Right hindlimb (tissue), 1 donor: ENCODE data around the gene DPAGT1.
A peak's percentile ranks its signal among the peaks of the same experiment; 100 is the strongest.

Experiments used
- DNase-seq: peaks from one replicate; pipeline ENCODE4 v3.0.0-alpha.2; 2018

DPAGT1 gene

GRCh38 chr11:119057000-119057769, 44.5 kb downstream of the DPAGT1 start, which contains the start of gene HYOU1:
HYOU1 (minus strand) TSS chr11:119057205; CDS start chr11:119056160, 1,045 bp downstream.
- DNase-seq, result peak; percentile 98

- no peak for DNase-seq
These were observed 45.1 kb downstream of the DPAGT1 start for GRCh38 chr11:119056421-119056999.

- no peak for DNase-seq
These were observed 45.8 kb downstream of the DPAGT1 start for GRCh38 chr11:119055901-119056300.

- no peak for DNase-seq
These were observed 47.2 kb downstream of the DPAGT1 start for GRCh38 chr11:119054418-119054817.

- DNase-seq, result no peak
These were observed 49.4 kb downstream of the DPAGT1 start for GRCh38 chr11:119052163-119052814.

GRCh38 chr11:119051440-119052162, 50.1 kb downstream of the DPAGT1 start:
- no peak for DNase-seq

GRCh38 chr11:119049081-119049480, 52.6 kb downstream of the DPAGT1 start:
- DNase-seq, result no peak

- DNase-seq, result no peak
These were observed 53.0 kb downstream of the DPAGT1 start for GRCh38 chr11:119048644-119049043.

- DNase-seq, result no peak
These were observed 54.4 kb downstream of the DPAGT1 start for GRCh38 chr11:119047205-119047604.
